AML-193 (cell line): ENCODE results near the gene AP1G1.
"Not testable (repeated sequence)": the region's sequence is repeated elsewhere in the genome, so short reads cannot be mapped to it uniquely, and the experiment has no call there.

Experiments
- DNase-seq, 2 experiments: peaks; one replicate each; lab custom pipeline; 2025; lab: John Stamatoyannopoulos, UW

The AP1G1 gene

GRCh38 chr16:71703333-71703732, 105.3 kb downstream of the AP1G1 start:
- no peak for DNase-seq

DNA sequence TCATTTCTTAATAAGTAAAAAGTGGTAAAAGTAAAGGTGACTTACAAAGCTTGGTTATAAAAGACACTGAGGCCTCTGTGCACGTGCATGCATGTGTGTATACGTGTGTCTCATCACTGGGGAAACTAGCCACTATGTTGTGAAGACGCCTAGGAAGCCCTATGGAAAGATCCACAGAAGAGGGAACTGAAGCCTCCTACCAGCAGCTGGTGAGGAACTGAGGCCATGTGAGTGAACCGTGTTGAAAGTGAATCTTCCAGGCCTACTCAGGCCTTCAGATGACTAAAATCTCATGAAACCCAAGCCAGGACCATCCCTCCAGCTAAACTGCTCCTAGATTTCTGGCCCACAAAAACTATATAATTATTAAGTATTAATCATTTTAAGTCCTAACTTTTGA, 107.8 kb downstream of the AP1G1 start:
- no peak for DNase-seq

GRCh38 chr16:71698491-71698890, 110.1 kb downstream of the AP1G1 start:
- no peak for DNase-seq

DNA sequence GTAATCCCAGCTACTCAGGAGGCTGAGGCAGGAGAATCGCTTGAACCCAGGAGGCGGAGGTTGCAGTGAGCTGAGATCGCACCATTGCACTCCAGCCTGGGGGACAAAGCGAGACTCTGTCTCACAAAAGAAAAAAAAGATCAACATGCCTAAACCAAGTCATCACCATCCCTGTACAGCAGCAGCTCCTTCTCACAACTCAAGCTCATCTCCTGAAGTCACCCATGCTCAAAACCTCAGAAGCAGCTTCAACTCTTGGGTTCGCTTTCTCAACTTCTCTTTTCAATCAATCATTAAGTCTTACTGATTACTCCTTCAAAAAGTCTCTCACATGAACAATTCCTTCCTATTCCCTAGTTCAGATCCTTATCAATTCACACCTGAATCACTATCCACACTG, 115.5 kb downstream of the AP1G1 start:
- no peak for DNase-seq

DNA sequence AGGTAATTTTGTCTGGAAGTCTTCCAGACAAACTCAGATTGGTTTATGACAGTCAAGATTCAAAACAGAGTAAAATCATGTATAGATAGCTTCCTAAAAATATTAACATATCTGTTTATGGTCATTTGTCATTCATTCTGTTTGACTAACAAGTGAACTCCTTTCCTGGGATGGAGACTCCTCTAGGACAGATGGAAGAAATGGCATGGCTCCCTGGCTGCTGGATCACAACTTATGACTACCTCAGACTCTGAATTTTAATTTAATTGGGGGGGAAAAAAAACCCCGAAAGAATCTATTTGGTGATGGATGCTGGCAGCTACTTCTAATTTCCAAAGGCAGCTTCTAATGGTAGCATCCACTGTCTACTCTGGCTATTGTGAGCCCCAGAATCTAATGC, 118.7 kb downstream of the AP1G1 start:
- no peak for DNase-seq

DNA sequence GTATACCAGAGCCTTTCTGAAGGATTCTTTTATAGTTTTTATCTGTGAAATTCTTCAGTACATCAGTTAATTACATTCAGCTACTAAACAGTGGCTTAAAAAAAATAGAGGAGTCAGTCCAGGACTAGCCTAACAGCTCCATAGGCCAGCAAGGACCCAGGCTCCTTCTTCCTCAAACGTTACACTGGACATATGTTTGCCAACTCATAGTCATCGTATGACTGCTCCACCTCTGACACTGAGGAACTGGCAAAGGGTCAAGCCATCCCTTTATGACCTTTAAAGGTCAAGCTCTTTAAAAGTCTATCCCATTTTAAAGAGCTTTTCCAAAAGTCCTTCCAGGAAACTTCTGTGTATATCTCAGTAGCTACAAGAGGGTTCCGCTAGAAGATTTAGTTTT, 120.8 kb downstream of the AP1G1 start:
- no peak for DNase-seq

DNA sequence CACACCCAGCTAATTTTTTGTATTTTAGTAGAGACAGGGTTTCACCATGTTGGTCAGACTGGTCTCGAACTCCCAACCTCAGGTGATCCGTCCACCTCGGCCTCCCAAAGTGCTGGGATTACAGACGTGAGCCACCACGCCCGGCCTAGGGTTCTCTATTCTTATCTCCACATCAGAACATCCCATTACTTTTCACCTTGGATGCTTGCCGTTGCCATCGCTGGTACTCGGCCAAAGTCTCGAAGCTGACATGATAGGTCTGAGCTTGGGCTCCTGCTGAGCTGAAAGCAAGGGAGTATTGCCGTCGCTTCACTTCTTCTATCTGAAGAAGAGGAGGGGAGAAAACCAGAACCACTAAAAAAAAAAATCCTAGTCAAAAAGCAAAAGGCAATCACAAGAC, 124.4 kb downstream of the AP1G1 start:
- not testable (repeated sequence) for DNase-seq

DNA sequence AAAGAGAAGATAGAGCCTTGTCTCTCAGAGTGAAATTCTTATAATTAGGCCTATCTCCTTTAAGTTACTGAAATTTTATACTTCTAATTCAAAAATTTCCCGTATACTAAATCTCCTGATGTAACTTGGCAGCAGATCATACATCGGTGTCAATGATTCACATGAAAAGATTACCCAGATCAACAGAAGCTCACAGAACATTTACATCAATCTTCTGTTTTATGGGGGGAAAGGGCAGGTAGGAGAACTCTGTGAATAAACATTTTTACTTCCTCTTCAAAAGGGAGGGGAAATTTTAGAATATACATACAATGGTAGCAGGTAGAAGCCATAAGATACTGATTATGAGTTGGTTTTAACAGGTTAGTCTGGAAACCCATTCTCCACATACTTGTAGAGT, 127.3 kb downstream of the AP1G1 start:
- DNase-seq: no peak
